ENCODE measurements around the gene HPSE2.

Gene HPSE2

DNA sequence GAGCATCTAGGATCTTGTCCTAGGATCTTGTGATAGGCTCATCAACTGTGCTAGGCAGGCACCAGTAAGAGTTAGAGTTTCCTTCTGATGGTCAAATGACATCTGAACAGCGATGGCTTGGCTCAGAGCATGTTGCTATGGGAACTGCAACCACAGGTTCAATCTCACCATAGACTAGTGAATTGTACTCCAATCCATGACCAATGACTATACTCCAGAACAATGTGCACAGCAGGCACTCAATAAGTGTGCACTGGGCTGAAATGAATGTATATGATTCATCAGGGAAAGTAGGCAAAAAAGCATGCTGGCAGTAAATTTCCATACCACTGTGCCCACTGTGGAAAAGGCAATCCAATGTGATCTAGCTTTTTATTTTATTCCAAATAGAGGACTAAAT, 625.4 kb downstream of the HPSE2 start:
- H3K36me3 ChIP-seq (ENCODE audit: control insufficient read depth, insufficient read depth, low read length): no peaks in the 10 kb centered on the region
- DNase-seq (ENCODE audit: extremely low read depth, insufficient read length): no peak

DNA sequence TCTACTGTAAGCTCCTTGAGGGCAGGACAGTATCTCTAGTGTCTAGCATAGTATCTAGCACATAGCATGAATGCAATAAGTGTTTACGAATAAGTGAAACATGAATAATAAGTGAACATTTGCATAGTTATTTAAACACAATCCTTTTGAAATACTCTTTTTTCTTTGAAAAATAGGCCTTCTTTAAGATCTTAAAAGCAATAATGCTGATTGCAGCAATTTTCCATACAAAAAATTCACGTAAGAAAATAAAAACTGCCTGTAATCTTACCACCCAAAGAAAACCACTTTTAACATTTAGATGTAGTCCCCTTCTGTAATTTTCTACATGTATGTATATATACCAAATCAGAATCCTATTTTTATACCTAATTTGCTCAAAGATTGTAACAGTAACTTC, 626.4 kb downstream of the HPSE2 start:
- H3K27me3 ChIP-seq (replicated peaks; ENCODE audit: control insufficient read depth, insufficient read depth, low read length): peaks cover 3% of the 10 kb centered on the region
- TF ChIP-seq, protein P1, sequence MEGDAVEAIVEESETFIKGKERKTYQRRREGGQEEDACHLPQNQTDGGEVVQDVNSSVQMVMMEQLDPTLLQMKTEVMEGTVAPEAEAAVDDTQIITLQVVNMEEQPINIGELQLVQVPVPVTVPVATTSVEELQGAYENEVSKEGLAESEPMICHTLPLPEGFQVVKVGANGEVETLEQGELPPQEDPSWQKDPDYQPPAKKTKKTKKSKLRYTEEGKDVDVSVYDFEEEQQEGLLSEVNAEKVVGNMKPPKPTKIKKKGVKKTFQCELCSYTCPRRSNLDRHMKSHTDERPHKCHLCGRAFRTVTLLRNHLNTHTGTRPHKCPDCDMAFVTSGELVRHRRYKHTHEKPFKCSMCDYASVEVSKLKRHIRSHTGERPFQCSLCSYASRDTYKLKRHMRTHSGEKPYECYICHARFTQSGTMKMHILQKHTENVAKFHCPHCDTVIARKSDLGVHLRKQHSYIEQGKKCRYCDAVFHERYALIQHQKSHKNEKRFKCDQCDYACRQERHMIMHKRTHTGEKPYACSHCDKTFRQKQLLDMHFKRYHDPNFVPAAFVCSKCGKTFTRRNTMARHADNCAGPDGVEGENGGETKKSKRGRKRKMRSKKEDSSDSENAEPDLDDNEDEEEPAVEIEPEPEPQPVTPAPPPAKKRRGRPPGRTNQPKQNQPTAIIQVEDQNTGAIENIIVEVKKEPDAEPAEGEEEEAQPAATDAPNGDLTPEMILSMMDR (IDR thresholded peaks at IDR 0.05; ENCODE audit: insufficient read depth, low read length, poor library complexity, severe bottlenecking): no peak

More for the DNA sequence above, 625.4 kb downstream of the HPSE2 start:
- Histone ChIP-seq H3K27me3 (replicated peaks; ENCODE audit: control insufficient read depth, insufficient read depth, low read length) (peaks cover 3% of the 10 kb centered on the region), H3K4me3 (replicated peaks; ENCODE audit: low read depth, low read length) (no peak overlapping the region)
- TF ChIP-seq, protein P1 (IDR thresholded peaks at IDR 0.05; ENCODE audit: insufficient read depth, low read length, poor library complexity, severe bottlenecking): no peak

DNA sequence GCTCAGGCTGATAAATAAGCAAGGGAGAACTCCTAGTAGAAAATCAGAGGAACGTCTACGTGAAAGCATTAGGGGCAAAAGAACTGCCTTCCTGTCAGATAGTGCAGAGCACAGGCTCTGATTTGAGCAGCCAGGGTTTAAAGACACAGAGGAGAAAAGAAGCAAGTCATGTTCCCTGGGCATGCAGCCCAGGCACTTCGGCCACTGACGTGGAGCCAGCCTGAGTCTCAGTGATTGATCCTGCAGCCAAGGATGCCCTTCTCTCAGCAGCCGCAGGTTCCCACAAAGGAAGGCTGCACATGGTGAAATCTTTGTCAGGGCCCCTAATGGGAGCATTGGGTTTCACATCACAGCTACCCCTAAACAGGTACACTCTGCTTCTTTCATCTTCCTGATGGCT, 627.2 kb downstream of the HPSE2 start:
- DNase-seq (ENCODE audit: extremely low read depth, insufficient read length): no peak
- TF ChIP-seq, protein P1 (IDR thresholded peaks at IDR 0.05; ENCODE audit: insufficient read depth, low read length, poor library complexity, severe bottlenecking): no peak
- H3K36me3 ChIP-seq (ENCODE audit: control insufficient read depth, insufficient read depth, low read length): no peaks in the 10 kb centered on the region
- H3K4me3 ChIP-seq (replicated peaks; ENCODE audit: low read depth, low read length): no peak overlapping the region
- peaks cover 3% of the 10 kb centered on the region for H3K27me3 ChIP-seq (replicated peaks; ENCODE audit: control insufficient read depth, insufficient read depth, low read length)

More for the DNA sequence above, 626.4 kb downstream of the HPSE2 start:
- no peak for DNase-seq (ENCODE audit: extremely low read depth, insufficient read length)
- Histone ChIP-seq H3K36me3 (ENCODE audit: control insufficient read depth, insufficient read depth, low read length) (no peaks in the 10 kb centered on the region), H3K4me3 (replicated peaks; ENCODE audit: low read depth, low read length) (no peak overlapping the region)

DNA sequence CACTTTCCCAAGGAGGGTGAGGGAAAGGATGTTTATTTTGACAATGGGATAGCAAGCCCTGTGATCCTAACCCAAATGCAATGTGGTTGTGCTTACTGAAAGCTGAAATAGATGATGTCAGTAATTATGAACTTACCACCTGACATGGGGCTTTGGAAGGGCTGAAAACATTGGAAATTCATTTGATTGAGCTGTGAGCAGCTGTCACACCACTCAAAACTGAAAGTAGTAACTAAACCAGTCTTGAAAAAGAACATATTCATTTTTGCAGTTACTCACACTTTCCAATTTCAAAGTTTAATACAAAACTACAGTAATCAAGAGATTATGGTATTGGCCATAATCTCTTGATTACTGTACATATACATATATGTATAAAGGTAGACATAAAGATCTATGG, 633.4 kb downstream of the HPSE2 start:
- H3K36me3 ChIP-seq (ENCODE audit: control insufficient read depth, insufficient read depth, low read length): no peaks in the 10 kb centered on the region
- H3K27me3 ChIP-seq (replicated peaks; ENCODE audit: control insufficient read depth, insufficient read depth, low read length): peaks cover 1% of the 10 kb centered on the region; the same call in 1 of the 2 replicates
- TF ChIP-seq, protein P1 (IDR thresholded peaks at IDR 0.05; ENCODE audit: insufficient read depth, low read length, poor library complexity, severe bottlenecking): no peak
- H3K4me3 ChIP-seq (replicated peaks; ENCODE audit: low read depth, low read length): no peak overlapping the region
- DNase-seq (ENCODE audit: extremely low read depth, insufficient read length): no peak

DNA sequence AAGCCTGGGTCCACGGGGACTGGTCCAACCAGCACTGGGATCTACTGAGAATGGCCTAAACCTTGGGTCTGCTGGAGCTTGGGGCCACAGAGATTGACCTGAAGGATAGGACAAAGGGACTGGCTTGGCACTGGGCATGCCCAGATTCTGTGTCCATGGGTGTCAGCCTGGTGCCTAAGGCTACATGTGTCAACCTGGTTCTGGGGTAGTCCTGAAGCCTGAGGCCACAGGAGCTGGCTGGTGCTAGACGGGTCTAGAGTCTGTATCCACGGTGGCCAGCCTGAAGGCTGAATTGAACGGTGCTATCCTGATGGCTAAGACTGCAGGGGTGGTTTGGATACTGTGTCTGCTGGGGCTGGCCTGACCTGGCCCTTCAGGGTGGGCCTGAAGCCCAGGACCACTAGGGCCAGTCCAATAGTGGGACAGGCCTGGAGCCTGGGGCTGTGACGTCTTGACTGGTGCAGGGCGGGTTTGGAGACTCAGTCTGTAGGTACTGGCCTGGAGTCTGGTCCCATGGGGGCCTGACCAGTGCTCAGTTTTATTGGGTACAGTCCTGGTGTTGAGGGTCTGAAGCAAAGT, 636.5 kb downstream of the HPSE2 start:
- TF ChIP-seq, protein P1 (IDR thresholded peaks at IDR 0.05; ENCODE audit: insufficient read depth, low read length, poor library complexity, severe bottlenecking): no peak
- no peaks in the 10 kb centered on the region; the same call in 1 of the 2 replicates for H3K27me3 ChIP-seq (replicated peaks; ENCODE audit: control insufficient read depth, insufficient read depth, low read length)
- no peaks in the 10 kb centered on the region for H3K36me3 ChIP-seq (ENCODE audit: control insufficient read depth, insufficient read depth, low read length)
- no peak for DNase-seq (ENCODE audit: extremely low read depth, insufficient read length)
- H3K4me3 ChIP-seq (replicated peaks; ENCODE audit: low read depth, low read length): no peak overlapping the region

DNA sequence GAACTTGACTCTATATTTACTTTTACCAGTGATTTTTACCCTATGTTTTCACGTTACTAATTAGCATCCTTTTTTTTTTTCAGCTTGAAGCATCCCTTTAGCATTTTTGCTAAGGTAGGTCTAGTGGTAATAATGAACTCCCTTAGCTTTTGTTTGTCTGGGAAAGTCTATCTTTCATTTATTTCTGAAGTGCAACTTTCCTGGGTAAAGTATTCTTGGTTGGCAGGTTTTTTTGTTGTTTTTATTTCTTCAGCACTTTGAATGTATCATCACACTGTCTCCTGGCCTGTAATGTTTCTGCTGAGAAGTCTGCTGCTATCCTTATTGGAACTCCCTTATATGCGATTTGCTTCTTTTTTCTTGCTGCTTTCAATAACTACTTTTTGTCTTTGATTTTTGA, 639.2 kb downstream of the HPSE2 start:
- TF ChIP-seq, protein P1 (IDR thresholded peaks at IDR 0.05; ENCODE audit: insufficient read depth, low read length, poor library complexity, severe bottlenecking): no peak
- Histone ChIP-seq H3K36me3 (ENCODE audit: control insufficient read depth, insufficient read depth, low read length) (no peaks in the 10 kb centered on the region), H3K4me3 (replicated peaks; ENCODE audit: low read depth, low read length) (no peak overlapping the region), H3K27me3 (replicated peaks; ENCODE audit: control insufficient read depth, insufficient read depth, low read length) (no peaks in the 10 kb centered on the region; the same call in 1 of the 2 replicates)
- no peak for DNase-seq (ENCODE audit: extremely low read depth, insufficient read length)

All from GM06990 (cell line).